Loucy (cell line): ENCODE data around the gene SDK1.

Experiments used
- CTCF ChIP-seq: fragments of 200-600 bp; sonication (generic); conservative IDR thresholded peaks from 2 replicates; pipeline ENCODE4 v1.5.1; 2014; ENCODE audit warnings: mild to moderate bottlenecking, antibody characterized with exemption, low read length
- EZH2phosphoT487 ChIP-seq: fragments of 200-600 bp; IDR thresholded peaks from 2 replicates; pipeline ENCODE4 v1.6.1; 2018; ENCODE audit warnings: antibody characterized with exemption, mild to moderate bottlenecking, moderate library complexity, borderline replicate concordance

- TF ChIP-seq CTCF (no peak), EZH2phosphoT487 (no peak)
Measured at GRCh38 chr7:4174451-4174850, 873.4 kb downstream of the SDK1 start.
